ENCODE measurements around the gene RAB32. TPM values are rescaled to one million over a fixed set of nuclear protein-coding genes. Genes with fewer than 3 reads are reported as not detected.

RAB32 gene
- total and polyA plus RNA-seq, 2 donors from 2014 or later: 19.9 to 39.1 TPM

DNA sequence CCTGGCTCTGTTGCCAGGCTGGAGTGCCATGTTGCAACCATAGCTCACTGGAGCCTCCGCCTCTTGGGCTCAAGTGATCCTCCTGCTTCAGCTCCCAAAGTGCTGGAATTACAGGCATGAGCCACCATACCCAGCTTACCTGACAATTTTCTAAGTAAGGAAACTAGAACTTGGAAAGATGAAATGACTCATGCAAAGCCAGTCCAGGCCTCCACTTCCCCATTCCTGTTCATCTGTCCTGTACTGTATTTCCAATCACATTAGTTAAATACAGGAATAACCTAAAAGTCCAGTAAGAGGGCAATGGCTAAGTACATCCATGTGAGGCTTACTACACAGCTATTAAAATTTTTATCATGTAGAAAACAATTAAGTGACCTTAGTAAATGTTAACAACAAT, 46.9 kb downstream of the RAB32 start:
- Histone ChIP-seq H3K36me3 (ENCODE audit: control insufficient read depth in 2 of 3, insufficient read depth in 3 of 3, low read length in 3 of 3) (no peaks in the 10 kb centered on the region), H3K9me3 (ENCODE audit: control insufficient read depth in 2 of 3, insufficient read depth in 1 of 3, low read length in 3 of 3) (no peaks in the 10 kb centered on the region), H3K9ac (ENCODE audit: low read length in 3 of 3) (no peak overlapping the region), H3K4me1 (ENCODE audit: control insufficient read depth in 2 of 3, insufficient read depth in 2 of 3, low read depth in 1 of 3, low read length in 3 of 3) (no peaks in the 10 kb centered on the region), H3K27ac (ENCODE audit: low read depth in 2 of 2, low read length in 2 of 2) (no peak overlapping the region), H3K4me3 (ENCODE audit: low read length in 3 of 3) (no peak overlapping the region), H3K27me3 (ENCODE audit: control insufficient read depth, insufficient read depth, low read length) (no peaks in the 10 kb centered on the region)
- no peak for DNase-seq
- TF ChIP-seq, protein P1, sequence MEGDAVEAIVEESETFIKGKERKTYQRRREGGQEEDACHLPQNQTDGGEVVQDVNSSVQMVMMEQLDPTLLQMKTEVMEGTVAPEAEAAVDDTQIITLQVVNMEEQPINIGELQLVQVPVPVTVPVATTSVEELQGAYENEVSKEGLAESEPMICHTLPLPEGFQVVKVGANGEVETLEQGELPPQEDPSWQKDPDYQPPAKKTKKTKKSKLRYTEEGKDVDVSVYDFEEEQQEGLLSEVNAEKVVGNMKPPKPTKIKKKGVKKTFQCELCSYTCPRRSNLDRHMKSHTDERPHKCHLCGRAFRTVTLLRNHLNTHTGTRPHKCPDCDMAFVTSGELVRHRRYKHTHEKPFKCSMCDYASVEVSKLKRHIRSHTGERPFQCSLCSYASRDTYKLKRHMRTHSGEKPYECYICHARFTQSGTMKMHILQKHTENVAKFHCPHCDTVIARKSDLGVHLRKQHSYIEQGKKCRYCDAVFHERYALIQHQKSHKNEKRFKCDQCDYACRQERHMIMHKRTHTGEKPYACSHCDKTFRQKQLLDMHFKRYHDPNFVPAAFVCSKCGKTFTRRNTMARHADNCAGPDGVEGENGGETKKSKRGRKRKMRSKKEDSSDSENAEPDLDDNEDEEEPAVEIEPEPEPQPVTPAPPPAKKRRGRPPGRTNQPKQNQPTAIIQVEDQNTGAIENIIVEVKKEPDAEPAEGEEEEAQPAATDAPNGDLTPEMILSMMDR (IDR thresholded peaks at IDR 0.05; ENCODE audit: borderline replicate concordance, extremely low read depth, insufficient read depth): no peak
- intact Hi-C loops (cut with DNase I): no loop called here
- no peak for FAIRE-seq

DNA sequence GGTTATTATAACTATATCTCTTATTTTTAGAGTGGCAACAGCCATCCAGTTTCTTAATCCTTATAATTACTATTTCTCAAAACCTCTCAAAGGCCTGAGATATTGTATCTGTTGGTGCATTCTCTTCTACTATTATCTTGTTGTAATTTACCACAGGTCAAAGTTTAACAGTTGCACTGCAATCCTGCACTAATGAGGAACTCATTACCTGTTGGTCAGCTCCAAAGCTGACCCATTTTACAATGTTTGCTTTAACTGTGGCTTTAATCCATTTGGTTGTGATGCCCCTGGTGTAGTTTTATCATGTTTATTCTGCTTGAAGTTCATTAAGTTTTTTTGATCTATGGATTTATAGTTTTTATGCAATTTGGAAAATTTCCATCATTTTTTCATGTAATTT, 48.8 kb downstream of the RAB32 start:
- TF ChIP-seq, protein P1 (IDR thresholded peaks at IDR 0.05; ENCODE audit: borderline replicate concordance, extremely low read depth, insufficient read depth): no peak

DNA sequence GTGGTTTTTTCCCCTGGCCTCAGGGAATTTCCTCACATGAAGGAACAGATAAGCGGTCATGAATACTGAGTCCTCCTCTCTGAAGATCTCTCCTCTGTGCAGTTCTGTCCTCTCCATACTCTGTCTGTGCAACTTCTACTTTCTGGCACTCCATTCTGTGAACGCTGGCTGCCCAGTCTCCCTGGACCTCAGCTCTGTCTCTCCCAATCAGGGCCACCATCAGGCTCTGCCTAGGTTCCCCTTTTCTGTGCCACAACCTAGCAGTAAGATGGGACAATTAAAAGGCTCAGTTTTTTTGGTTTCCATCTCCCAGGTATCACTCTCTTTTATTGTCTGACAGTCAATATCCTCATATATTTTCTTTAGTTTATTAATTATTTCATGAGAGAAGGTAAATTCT, 50.4 kb downstream of the RAB32 start:
- H3K36me3 ChIP-seq (ENCODE audit: control insufficient read depth in 2 of 3, insufficient read depth in 3 of 3, low read length in 3 of 3): no peaks in the 10 kb centered on the region
- FAIRE-seq (no peak), DNase-seq (no peak)
- intact Hi-C loops (cut with DNase I): no loop called here
- H3K9ac ChIP-seq (ENCODE audit: low read length in 3 of 3): no peak overlapping the region
- no peak overlapping the region for H3K27ac ChIP-seq (ENCODE audit: low read depth in 2 of 2, low read length in 2 of 2)
- TF ChIP-seq, protein P1 (IDR thresholded peaks at IDR 0.05; ENCODE audit: borderline replicate concordance, extremely low read depth, insufficient read depth): no peak
- H3K4me3 ChIP-seq (ENCODE audit: low read length in 3 of 3): no peak overlapping the region
- no peaks in the 10 kb centered on the region for H3K9me3 ChIP-seq (ENCODE audit: control insufficient read depth in 2 of 3, insufficient read depth in 1 of 3, low read length in 3 of 3)
- no peaks in the 10 kb centered on the region for H3K27me3 ChIP-seq (ENCODE audit: control insufficient read depth, insufficient read depth, low read length)
- peaks cover 0 to 1% (median 0%) of the 10 kb centered on the region in 3 donors for H3K4me1 ChIP-seq (ENCODE audit: control insufficient read depth in 2 of 3, insufficient read depth in 2 of 3, low read depth in 1 of 3, low read length in 3 of 3)

More for the DNA sequence above, 48.8 kb downstream of the RAB32 start:
- intact Hi-C loops (cut with DNase I): no loop called here
- no peak overlapping the region for H3K27ac ChIP-seq (ENCODE audit: low read depth in 2 of 2, low read length in 2 of 2)
- no peak overlapping the region for H3K9ac ChIP-seq (ENCODE audit: low read length in 3 of 3)
- H3K27me3 ChIP-seq (ENCODE audit: control insufficient read depth, insufficient read depth, low read length): no peaks in the 10 kb centered on the region
- H3K4me3 ChIP-seq (ENCODE audit: low read length in 3 of 3): no peak overlapping the region
- no peak for FAIRE-seq
- no peaks in the 10 kb centered on the region for H3K9me3 ChIP-seq (ENCODE audit: control insufficient read depth in 2 of 3, insufficient read depth in 1 of 3, low read length in 3 of 3)
- no peaks in the 10 kb centered on the region for H3K36me3 ChIP-seq (ENCODE audit: control insufficient read depth in 2 of 3, insufficient read depth in 3 of 3, low read length in 3 of 3)
- DNase-seq: no peak
- H3K4me1 ChIP-seq (ENCODE audit: control insufficient read depth in 2 of 3, insufficient read depth in 2 of 3, low read depth in 1 of 3, low read length in 3 of 3): no peaks in the 10 kb centered on the region

DNA sequence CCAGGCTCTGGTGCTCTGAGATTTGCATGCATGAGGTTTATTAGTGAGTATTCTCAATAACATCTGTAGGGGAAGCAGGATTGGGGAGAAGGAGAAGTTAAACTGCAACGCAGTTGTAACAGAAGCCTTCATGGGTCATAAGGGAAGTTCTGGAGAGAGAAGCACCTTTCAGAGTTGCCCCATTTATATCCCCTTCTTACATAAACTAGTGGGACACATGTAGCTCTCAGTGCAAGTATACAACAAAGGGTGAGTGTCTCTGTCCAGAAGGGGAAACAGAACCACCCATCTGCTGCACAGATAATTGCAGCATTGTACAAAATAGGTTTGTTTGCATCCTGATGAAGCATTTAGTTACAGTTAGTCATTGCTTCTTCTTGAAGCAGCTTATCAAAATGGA, 50.9 kb downstream of the RAB32 start:
- Histone ChIP-seq H3K9me3 (ENCODE audit: control insufficient read depth in 2 of 3, insufficient read depth in 1 of 3, low read length in 3 of 3) (no peaks in the 10 kb centered on the region), H3K9ac (ENCODE audit: low read length in 3 of 3) (no peak overlapping the region), H3K27ac (ENCODE audit: low read depth in 2 of 2, low read length in 2 of 2) (no peak overlapping the region), H3K4me3 (ENCODE audit: low read length in 3 of 3) (no peak overlapping the region), H3K36me3 (ENCODE audit: control insufficient read depth in 2 of 3, insufficient read depth in 3 of 3, low read length in 3 of 3) (no peaks in the 10 kb centered on the region), H3K4me1 (ENCODE audit: control insufficient read depth in 2 of 3, insufficient read depth in 2 of 3, low read depth in 1 of 3, low read length in 3 of 3) (peaks cover 0 to 3% (median 0%) of the 10 kb centered on the region in 3 donors), H3K27me3 (ENCODE audit: control insufficient read depth, insufficient read depth, low read length) (no peaks in the 10 kb centered on the region)
- intact Hi-C loops (cut with DNase I): no loop called here
- TF ChIP-seq, protein P1 (IDR thresholded peaks at IDR 0.05; ENCODE audit: borderline replicate concordance, extremely low read depth, insufficient read depth): no peak
- DNase-seq: no peak
- no peak for FAIRE-seq

Measured in kidney (tissue), 14 donors.